Prostate gland (tissue), 2 donors: ENCODE results near the gene GYG1. TPM values are rescaled to one million over a fixed set of nuclear protein-coding genes. Genes with fewer than 3 reads are reported as not detected.

Experiments used
- DNase-seq: peaks from one replicate; pipeline ENCODE4 v3.0.0-alpha.2; 2019; ENCODE audit warnings: low spot score
- H3K27ac ChIP-seq, 2 donors: fragments of 200-600 bp; sonication (generic); 2 replicates each; pipeline ENCODE4 v1.5.1; 2017 to 2019
- H3K27me3 ChIP-seq: fragments of 200-600 bp; sonication (generic); replicated peaks from 2 replicates; pipeline ENCODE4 v1.5.1; 2019; ENCODE audit not compliant: insufficient read depth
- H3K36me3 ChIP-seq, 2 donors: fragments of 200-600 bp; sonication (generic); 1 replicate in 1 of 2; 2 replicates in 1 of 2; pipeline versions ENCODE4 v1.5.1 to v1.8.1; 2017 to 2019
- H3K4me1 ChIP-seq: fragments of 200-600 bp; sonication (generic); replicated peaks from 2 replicates; pipeline ENCODE4 v1.5.1; 2019
- H3K4me3 ChIP-seq, 2 donors: fragments of 200-600 bp; sonication (generic); 2 replicates each; pipeline ENCODE4 v1.5.1; 2017 to 2019
- H3K9me3 ChIP-seq: fragments of 200-600 bp; sonication (generic); 2 replicates; pipeline ENCODE4 v1.5.1; 2017
- POLR2A ChIP-seq: fragments of 450-650 bp; IDR thresholded peaks from one replicate; pipeline ENCODE4 v1.6.1; 2016; ENCODE audit warnings: antibody characterized with exemption, mild to moderate bottlenecking
- POLR2AphosphoS5 ChIP-seq: sonication (generic); formaldehyde crosslinking; IDR thresholded peaks from one replicate; pipeline ENCODE4 v1.6.1; 2017; ENCODE audit warnings: antibody characterized with exemption
- WGBS: methylation state at CpG from one replicate; pipeline ENCODE4 v1.1.5; 2018; 5-methylcytosine and 5-hydroxymethylcytosine counted together
- intact Hi-C: fragments of 100-400 bp; cut with DNase I; formaldehyde crosslinking; loops from one replicate; pipeline ENCODE4 v1.14.2; 2022
- total RNA-seq, 2 donors: library from RNA; depleted of rRNA; stranded (reverse); fragments of >200 nt; gene quantifications; one replicate each; pipeline ENCODE4 v1.1.0, GENCODE V29; 2016
- TF ChIP-seq, protein P1 (sequence below), 4 experiments: fragments of 200-600 bp in 2 of 4; fragments of 450-650 bp in 2 of 4; sonication (generic) in 2 of 4; IDR thresholded peaks; 1 replicate in 3 of 4; 2 replicates in 1 of 4; pipeline ENCODE4 v1.5.1; 2016 to 2019; ENCODE audit warnings: antibody characterized with exemption in 4 of 4, mild to moderate bottlenecking in 2 of 4, moderate library complexity in 2 of 4

Gene GYG1
- total RNA-seq, 2 donors from 2014 or later = 37.4 to 69.5 TPM

DNA sequence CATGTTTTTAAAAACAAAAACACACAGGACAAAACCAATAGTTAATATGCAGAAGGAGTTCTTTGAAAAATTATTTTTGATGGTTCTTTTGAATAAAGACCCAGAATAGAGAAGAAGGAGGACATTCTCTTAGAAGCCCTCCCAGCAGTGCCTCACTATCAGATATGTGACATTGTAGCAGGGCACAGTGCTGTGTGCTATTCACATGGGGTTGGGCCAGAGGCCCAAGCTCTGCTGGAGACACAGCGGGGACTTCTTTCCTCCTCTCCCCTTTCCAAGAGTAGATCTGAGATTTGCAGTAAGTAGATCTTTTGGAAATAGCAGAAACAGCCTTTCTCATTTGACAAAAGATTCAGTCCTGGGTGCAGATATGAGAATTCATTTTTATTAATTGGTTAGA lies 6.3 kb downstream of the GYG1 start:
- intact Hi-C loops = loop anchor here (10.0 kb wide), 1 partner anchor 127 kb away; the partner anchor contains the start of gene HPS3
- DNase-seq = no peak
- WGBS = 89% methylated on average over 1 of the region's 1 CpG
- no peaks in the 10 kb centered on the region for H3K9me3 ChIP-seq
- no peaks in the 10 kb centered on the region for H3K36me3 ChIP-seq
- H3K4me3 ChIP-seq = no peak overlapping the region
- no peaks in the 10 kb centered on the region for H3K27me3 ChIP-seq
- no peaks in the 10 kb centered on the region for H3K4me1 ChIP-seq
- no peak overlapping the region for H3K27ac ChIP-seq
- no peak for TF ChIP-seq POLR2AphosphoS5

DNA sequence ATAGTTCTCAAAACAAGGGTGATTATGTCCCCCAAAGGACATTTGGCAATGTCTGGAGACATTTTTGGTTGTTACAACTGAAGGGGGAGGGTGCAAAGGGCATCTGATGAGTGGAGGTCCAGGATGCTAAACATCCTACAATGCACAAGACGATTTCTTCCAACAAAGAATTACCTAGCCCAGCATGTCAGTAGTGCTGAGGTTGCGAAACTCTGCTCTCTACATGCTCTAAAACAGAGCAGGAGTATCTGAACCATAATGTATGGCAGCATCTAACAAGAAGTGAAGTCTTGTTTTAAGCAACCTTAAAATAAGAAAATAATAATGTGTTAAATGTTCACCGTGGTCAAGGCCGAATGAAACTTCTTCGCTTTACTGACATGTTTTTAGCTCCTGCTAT lies 7.0 kb downstream of the GYG1 start:
- TF ChIP-seq POLR2AphosphoS5 (no peak), POLR2A (no peak)
- TF ChIP-seq, protein P1, sequence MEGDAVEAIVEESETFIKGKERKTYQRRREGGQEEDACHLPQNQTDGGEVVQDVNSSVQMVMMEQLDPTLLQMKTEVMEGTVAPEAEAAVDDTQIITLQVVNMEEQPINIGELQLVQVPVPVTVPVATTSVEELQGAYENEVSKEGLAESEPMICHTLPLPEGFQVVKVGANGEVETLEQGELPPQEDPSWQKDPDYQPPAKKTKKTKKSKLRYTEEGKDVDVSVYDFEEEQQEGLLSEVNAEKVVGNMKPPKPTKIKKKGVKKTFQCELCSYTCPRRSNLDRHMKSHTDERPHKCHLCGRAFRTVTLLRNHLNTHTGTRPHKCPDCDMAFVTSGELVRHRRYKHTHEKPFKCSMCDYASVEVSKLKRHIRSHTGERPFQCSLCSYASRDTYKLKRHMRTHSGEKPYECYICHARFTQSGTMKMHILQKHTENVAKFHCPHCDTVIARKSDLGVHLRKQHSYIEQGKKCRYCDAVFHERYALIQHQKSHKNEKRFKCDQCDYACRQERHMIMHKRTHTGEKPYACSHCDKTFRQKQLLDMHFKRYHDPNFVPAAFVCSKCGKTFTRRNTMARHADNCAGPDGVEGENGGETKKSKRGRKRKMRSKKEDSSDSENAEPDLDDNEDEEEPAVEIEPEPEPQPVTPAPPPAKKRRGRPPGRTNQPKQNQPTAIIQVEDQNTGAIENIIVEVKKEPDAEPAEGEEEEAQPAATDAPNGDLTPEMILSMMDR (IDR thresholded peaks at IDR 0.05) = no peak
- Histone ChIP-seq H3K9me3 (no peaks in the 10 kb centered on the region), H3K4me3 (no peak overlapping the region), H3K4me1 (no peaks in the 10 kb centered on the region), H3K27ac (no peak overlapping the region), H3K27me3 (no peaks in the 10 kb centered on the region), H3K36me3 (no peaks in the 10 kb centered on the region)
- whole genome bisulfite sequencing = 88% methylated on average over 5 of the region's 5 CpGs
- DNase-seq = no peak
- intact Hi-C loops = loop anchor here (10.0 kb wide), 1 partner anchor 127 kb away; the partner anchor contains the start of gene HPS3

DNA sequence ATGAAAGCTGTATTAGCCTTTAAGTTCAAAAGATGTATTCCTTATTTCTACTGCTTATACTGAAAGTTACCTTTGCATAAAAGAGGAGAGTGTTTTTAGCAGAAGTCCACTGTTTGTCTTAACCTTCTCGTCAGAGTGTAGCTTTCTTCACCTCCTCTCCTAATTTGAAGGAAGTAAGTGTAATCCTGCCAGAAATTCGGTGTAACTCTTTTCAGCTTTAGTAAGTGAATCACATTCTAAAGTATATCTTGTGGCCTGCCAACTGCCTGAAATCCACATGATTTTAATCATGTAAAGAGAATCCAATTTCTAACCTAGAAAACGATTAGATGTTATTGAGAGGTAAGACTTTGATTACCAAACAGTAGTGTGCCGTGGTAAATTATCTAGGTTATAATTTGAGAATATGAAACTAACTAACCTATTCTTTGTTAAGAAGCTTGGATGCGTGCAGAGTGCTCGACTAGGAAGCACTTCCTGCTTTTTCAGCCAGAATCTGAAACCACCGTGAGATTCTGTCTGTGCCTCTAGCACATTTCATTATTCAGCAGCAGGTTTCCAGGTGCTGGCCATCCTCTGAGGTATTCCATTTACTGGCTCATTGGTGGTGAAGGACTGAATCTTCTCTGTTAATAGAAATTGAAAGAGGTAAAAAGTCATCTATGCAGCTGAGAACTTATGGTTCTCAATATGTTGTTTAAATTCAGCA lies 7.5 kb downstream of the GYG1 start:
- no peak for DNase-seq
- H3K36me3 ChIP-seq = no peaks in the 10 kb centered on the region
- no peaks in the 10 kb centered on the region for H3K27me3 ChIP-seq
- TF ChIP-seq POLR2AphosphoS5 (no peak), POLR2A (no peak)
- TF ChIP-seq, protein P1 (IDR thresholded peaks at IDR 0.05) = no peak
- WGBS = 44% methylated on average over 7 of the region's 7 CpGs
- intact Hi-C loops = loop anchor here (10.0 kb wide), 1 partner anchor 126 kb away; the partner anchor contains the start of gene HPS3
- H3K27ac ChIP-seq = no peak overlapping the region
- no peak overlapping the region for H3K4me3 ChIP-seq
- no peaks in the 10 kb centered on the region for H3K9me3 ChIP-seq
- H3K4me1 ChIP-seq = no peaks in the 10 kb centered on the region

DNA sequence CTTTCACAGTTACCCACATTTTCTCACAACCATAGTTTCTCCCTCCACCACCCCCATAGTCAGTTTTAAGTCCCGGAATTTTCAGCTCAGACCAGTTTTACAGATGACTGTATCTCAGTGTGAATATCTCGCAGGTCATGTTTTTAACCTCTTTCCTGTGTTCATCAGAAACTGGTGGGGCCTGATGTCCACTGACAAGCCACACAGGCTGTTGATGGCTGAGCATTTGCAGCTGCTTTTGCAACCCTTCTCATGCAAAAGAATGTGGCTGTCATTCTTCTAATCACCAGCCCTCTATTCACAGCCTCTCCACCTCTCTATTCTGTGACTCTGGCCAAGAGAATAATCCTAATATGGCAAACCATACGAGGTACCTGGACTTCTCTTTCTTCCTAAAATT lies 8.5 kb downstream of the GYG1 start:
- Histone ChIP-seq H3K4me1 (no peaks in the 10 kb centered on the region), H3K27me3 (no peaks in the 10 kb centered on the region), H3K9me3 (no peaks in the 10 kb centered on the region), H3K27ac (no peak overlapping the region), H3K36me3 (no peaks in the 10 kb centered on the region), H3K4me3 (no peak overlapping the region)
- TF ChIP-seq, protein P1 (IDR thresholded peaks at IDR 0.05) = no peak
- TF ChIP-seq POLR2AphosphoS5 = no peak
- TF ChIP-seq POLR2A = no peak
- 86% methylated on average over 3 of the region's 3 CpGs for WGBS
- intact Hi-C loops = loop anchor here (10.0 kb wide), 1 partner anchor 125 kb away; the partner anchor contains the start of gene HPS3
- DNase-seq = no peak

DNA sequence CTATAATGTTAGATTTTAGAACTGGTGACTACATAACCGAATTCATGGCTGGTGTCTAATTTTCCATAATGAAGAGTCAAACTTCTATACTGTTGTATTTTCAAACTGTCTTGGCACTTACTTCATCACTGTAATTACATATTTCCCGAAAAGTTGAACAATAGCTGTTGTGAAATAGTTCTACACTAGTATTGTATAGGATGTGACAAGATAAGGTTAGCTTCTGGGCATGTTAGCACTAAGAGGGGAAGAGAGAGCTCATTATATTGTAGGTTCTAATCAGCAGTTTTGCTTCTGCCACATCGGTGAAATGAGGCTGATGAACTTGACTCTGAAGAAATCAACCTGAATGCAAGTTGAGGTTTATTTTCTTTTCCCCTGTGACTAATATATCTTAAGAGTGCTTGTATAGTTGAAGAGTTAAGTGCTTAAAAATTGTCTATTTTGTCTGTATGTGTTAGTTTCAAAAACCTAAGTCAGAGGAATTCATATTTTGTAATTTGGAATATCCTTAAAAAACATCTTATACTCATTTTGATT lies 8.9 kb downstream of the GYG1 start:
- no peak for DNase-seq
- H3K4me3 ChIP-seq = no peak overlapping the region
- no peaks in the 10 kb centered on the region for H3K4me1 ChIP-seq
- intact Hi-C loops = no loop called here
- H3K27me3 ChIP-seq = no peaks in the 10 kb centered on the region
- 87% methylated on average over 3 of the region's 3 CpGs for WGBS
- TF ChIP-seq, protein P1 (IDR thresholded peaks at IDR 0.05) = no peak
- no peak for TF ChIP-seq POLR2A
- no peak for TF ChIP-seq POLR2AphosphoS5
- no peaks in the 10 kb centered on the region for H3K36me3 ChIP-seq
- H3K27ac ChIP-seq = no peak overlapping the region
- H3K9me3 ChIP-seq = no peaks in the 10 kb centered on the region
